HCT116 (cell line): ENCODE data around the gene ITGB7. TPM values are rescaled to one million over a fixed set of nuclear protein-coding genes. Genes with fewer than 3 reads are reported as not detected.

Experiments used
- ATAC-seq: fragments of 200-7000 bp; cut with Tn5 transposase; 2 replicates; pipeline ENCODE4 v1.9.1; 2020; ENCODE audit warnings: mild to moderate bottlenecking, moderate library complexity
- BruUV-seq: library from RNA; stranded (reverse); fragments of 400-500 nt; replicated peaks from 2 replicates; lab custom pipeline; 2021; lab: Mats Ljungman, UMichigan
- CTCF ChIA-PET: fragments of 300-600 bp; sonication (Branson Sonifier 250); formaldehyde crosslinking; loops from one replicate; lab custom pipeline; 2021; ENCODE audit warnings: antibody characterized with exemption; lab: Charles Lee
- POLR2A ChIA-PET: fragments of 300-600, 350-600 bp; sonication (Branson Sonifier 250); formaldehyde crosslinking; loops from one replicate; lab custom pipeline; 2021; ENCODE audit warnings: antibody characterized with exemption; lab: Charles Lee
- RAD21 ChIA-PET, 2 experiments: fragments of 300-600 bp; sonication (Branson Sonifier 250); formaldehyde crosslinking; loops; one replicate each; lab custom pipeline; 2023; ENCODE audit warnings: low total read pairs in 2 of 2; ENCODE audit not compliant: uncharacterized antibody in 2 of 2, unreplicated experiment in 2 of 2, low non-redundant PET in 1 of 2; lab: Charles Lee
- DNase-seq: peaks from one replicate; pipeline ENCODE4 v3.0.0-alpha.2; 2010; ENCODE audit warnings: low read depth, low spot score
- H2AFZ ChIP-seq: fragments of 200-600 bp; shearing (Covaris generic), sonication (generic); 2 replicates; pipeline ENCODE4 v1.6.1; 2017; ENCODE audit warnings: low read depth, mixed run types, mixed read lengths, antibody characterized with exemption, low read length; ENCODE audit not compliant: poor library complexity, severe bottlenecking
- H3K27ac ChIP-seq: 2 replicates; pipeline ENCODE4 v1.5.1; 2012; ENCODE audit warnings: low read depth, low read length
- H3K27me3 ChIP-seq: fragments of 200-600 bp; sonication (generic); 2 replicates; pipeline ENCODE4 v1.6.1; 2016; ENCODE audit warnings: mixed run types, low read length, mixed read lengths; ENCODE audit not compliant: insufficient read depth
- H3K36me3 ChIP-seq, 2 experiments: fragments of 200-500 bp in 1 of 2; fragments of 200-600 bp in 1 of 2; sonication (Bioruptor generic) in 1 of 2; sonication (generic) in 1 of 2; 2 replicates each; pipeline versions ENCODE4 v1.5.1 to v1.6.1; 2014 to 2016; ENCODE audit warnings: low read length in 2 of 2, inconsistent platforms in 1 of 2, mixed read lengths in 1 of 2, mixed run types in 1 of 2; ENCODE audit not compliant: insufficient read depth in 2 of 2, control insufficient read depth in 1 of 2
- H3K4me1 ChIP-seq, 2 experiments: fragments of 200-600 bp in 1 of 2; sonication (generic) in 1 of 2; 2 replicates each; pipeline versions ENCODE4 v1.5.1 to v1.6.1; 2012 to 2017; ENCODE audit warnings: low read length in 2 of 2, inconsistent platforms in 1 of 2, mild to moderate bottlenecking in 1 of 2, mixed read lengths in 1 of 2, mixed run types in 1 of 2, moderate library complexity in 1 of 2; ENCODE audit not compliant: insufficient read depth in 2 of 2, control insufficient read depth in 1 of 2
- H3K4me2 ChIP-seq: fragments of 200-600 bp; sonication (generic); 2 replicates; pipeline ENCODE4 v1.6.1; 2017; ENCODE audit warnings: mixed run types, low read length, mixed read lengths
- H3K4me3 ChIP-seq, 2 experiments: fragments of 200-600 bp in 1 of 2; sonication (generic) in 1 of 2; replicated peaks in 1 of 2; 2 replicates each; pipeline ENCODE4 v1.5.1; 2011 to 2016; ENCODE audit warnings: low read length in 2 of 2, control low read depth in 1 of 2, low read depth in 1 of 2, mild to moderate bottlenecking in 1 of 2, mixed read lengths in 1 of 2, mixed run types in 1 of 2
- H3K79me2 ChIP-seq: fragments of 200-600 bp; sonication (generic); 2 replicates; pipeline ENCODE4 v1.6.1; 2017; ENCODE audit warnings: mild to moderate bottlenecking, mixed run types, low read length, moderate library complexity, mixed read lengths; ENCODE audit not compliant: insufficient read depth
- H3K9ac ChIP-seq: fragments of 200-600 bp; sonication (generic); 2 replicates; pipeline ENCODE4 v1.6.1; 2016; ENCODE audit warnings: low read length, mixed read lengths
- H3K9me2 ChIP-seq: fragments of 200-600 bp; sonication (generic), shearing (Covaris generic); 2 replicates; pipeline ENCODE4 v1.6.1; 2017; ENCODE audit warnings: mixed run types, mild to moderate bottlenecking, moderate library complexity; ENCODE audit not compliant: insufficient read depth
- H3K9me3 ChIP-seq, 2 experiments: fragments of 200-500 bp in 1 of 2; fragments of 200-600 bp in 1 of 2; sonication (Bioruptor generic) in 1 of 2; sonication (generic) in 1 of 2; 2 replicates each; pipeline ENCODE4 v1.6.1; 2014 to 2017; ENCODE audit warnings: low read length in 2 of 2, mixed read lengths in 2 of 2, inconsistent platforms in 1 of 2, low read depth in 1 of 2, mild to moderate bottlenecking in 1 of 2, mixed run types in 1 of 2, moderate library complexity in 1 of 2; ENCODE audit not compliant: control insufficient read depth in 1 of 2, insufficient read depth in 1 of 2
- H4K20me1 ChIP-seq: fragments of 200-600 bp; sonication (generic), shearing (Covaris generic); 2 replicates; pipeline ENCODE4 v1.6.1; 2017; ENCODE audit warnings: mixed run types, mild to moderate bottlenecking, moderate library complexity; ENCODE audit not compliant: insufficient read depth
- ATF3 ChIP-seq: IDR thresholded peaks from 2 replicates; pipeline ENCODE4 v1.6.1; 2012
- CBX3 ChIP-seq: IDR thresholded peaks from 2 replicates; pipeline ENCODE4 v1.6.1; 2012; ENCODE audit warnings: low read depth
- CEBPB ChIP-seq: IDR thresholded peaks from 2 replicates; pipeline ENCODE4 v1.6.1; 2012; ENCODE audit warnings: low read depth
- ELF1 ChIP-seq: IDR thresholded peaks from 2 replicates; pipeline ENCODE4 v1.6.1; 2012; ENCODE audit warnings: low read depth, borderline replicate concordance
- EZH2 ChIP-seq: fragments of 200-600 bp; sonication (generic); IDR thresholded peaks from 2 replicates; pipeline ENCODE4 v1.6.1; 2017; ENCODE audit warnings: antibody characterized with exemption, mixed run types
- EZH2phosphoT487 ChIP-seq: fragments of 200-600 bp; IDR thresholded peaks from 2 replicates; pipeline ENCODE4 v1.6.1; 2018; ENCODE audit warnings: antibody characterized with exemption, borderline replicate concordance
- MAX ChIP-seq: IDR thresholded peaks from 2 replicates; pipeline ENCODE4 v1.6.1; 2012
- POLR2A ChIP-seq: IDR thresholded peaks from 2 replicates; pipeline ENCODE4 v1.7.0; 2011; ENCODE audit warnings: borderline replicate concordance; ENCODE audit not compliant: insufficient read depth, insufficient read length; ENCODE audit errors: extremely low read depth
- POLR2AphosphoS5 ChIP-seq: IDR thresholded peaks from 2 replicates; pipeline ENCODE4 v1.6.1; 2011; ENCODE audit warnings: mild to moderate bottlenecking, low read depth, low read length, moderate library complexity
- RAD21 ChIP-seq: IDR thresholded peaks from 2 replicates; pipeline ENCODE4 v1.6.1; 2012; ENCODE audit warnings: low read depth, mild to moderate bottlenecking
- REST ChIP-seq: IDR thresholded peaks from 2 replicates; pipeline ENCODE4 v1.6.1; 2012; ENCODE audit warnings: low read depth
- TCF7L2 ChIP-seq: IDR thresholded peaks from 2 replicates; pipeline ENCODE4 v1.7.0; 2011; ENCODE audit warnings: borderline replicate concordance, inconsistent platforms; ENCODE audit not compliant: insufficient read depth, insufficient read length; ENCODE audit errors: extremely low read depth
- ZBTB33 ChIP-seq: IDR thresholded peaks from 2 replicates; pipeline ENCODE4 v1.6.1; 2011; ENCODE audit warnings: mild to moderate bottlenecking, low read length, moderate library complexity; ENCODE audit not compliant: insufficient replicate concordance; ENCODE audit errors: extremely low read depth
- intact Hi-C: fragments of 100-400 bp; cut with micrococcal nuclease; formaldehyde crosslinking; loops from 2 replicates; pipeline ENCODE4 v1.10.0; 2022
- total RNA-seq: library from RNA; stranded (reverse); gene quantifications from one replicate; pipeline ENCODE4 v1.2.1, GENCODE V29; 2021; ENCODE audit not compliant: unreplicated experiment

Gene ITGB7
- total RNA-seq, 1 experiment from 2014 or later = 1.9 TPM

- TF ChIP-seq MAX = no peak
- TF ChIP-seq, all 23 proteins: peak for 0
Measured at GRCh38 chr12:53225635-53226424, 18.8 kb upstream of the ITGB7 start (continued).

- H3K9me3 ChIP-seq = no peaks in the 10 kb centered on the region
Measured at GRCh38 chr12:53224897-53225634, 18.0 kb upstream of the ITGB7 start.

More at GRCh38 chr12:53224897-53225634, 18.0 kb upstream of the ITGB7 start:
- ChIA-PET POLR2A (no interaction called here), RAD21 (interaction anchor here in 1 of 2 experiments (0.6 kb wide), 1 partner anchor 9 kb away, joined by 6 read pairs; no protein-coding TSS in a partner anchor), CTCF (no interaction called here)
- Histone ChIP-seq H3K79me2 (no peaks in the 10 kb centered on the region), H3K27ac (peak overlapping the region; percentile 46), H3K9me2 (no peaks in the 10 kb centered on the region), H3K4me1 (peaks cover 52 to 77% of the 10 kb centered on the region in 2 experiments), H3K9ac (peak overlapping the region; percentile 28), H2AFZ (no peak overlapping the region), H3K36me3 (no peaks in the 10 kb centered on the region), H3K4me2 (peak overlapping the region; percentile 54), H3K4me3 (no peak overlapping the region), H4K20me1 (no peaks in the 10 kb centered on the region), H3K27me3 (no peaks in the 10 kb centered on the region)
- intact Hi-C loops = no loop called here
- DNase-seq (no peak), ATAC-seq (no peak)
- TF ChIP-seq POLR2AphosphoS5 (no peak), TCF7L2 (no peak), EZH2phosphoT487 (no peak), ELF1 (no peak), RAD21 (no peak), ZBTB33 (no peak), REST (no peak), CEBPB (no peak), POLR2A (no peak), ATF3 (no peak), CBX3 (no peak), EZH2 (no peak)
- no TSS peak for BruUV-seq
